WTC11 (cell line): Measurements from ENCODE around the gene AGAP1. TPM values are rescaled to one million over a fixed set of nuclear protein-coding genes. Genes with fewer than 3 reads are reported as not detected.

Experiments used
- ATAC-seq: fragments of 200-7000 bp; cut with Tn5 transposase; 2 replicates; pipeline ENCODE4 v1.10.0; 2021; ENCODE audit warnings: mild to moderate bottlenecking, moderate library complexity
- CTCF ChIA-PET: fragments of 300-600 bp; sonication (Branson Sonifier 250); formaldehyde crosslinking; loops from one replicate; lab custom pipeline; 2021; ENCODE audit warnings: antibody characterized with exemption; lab: Charles Lee
- POLR2A ChIA-PET: fragments of 350-600 bp; sonication (Branson Sonifier 250); formaldehyde crosslinking; loops from one replicate; lab custom pipeline; 2021; ENCODE audit warnings: antibody characterized with exemption; lab: Charles Lee
- DNase-seq: peaks from one replicate; pipeline ENCODE4 v3.0.0; 2021; ENCODE audit warnings: low spot score
- H3K27ac Mint-ChIP-seq: 2 replicates; pipeline ENCODE4 v1.8.0; 2021; ENCODE audit warnings: mixed read lengths
- H3K27me3 Mint-ChIP-seq: 2 replicates; pipeline ENCODE4 v1.8.0; 2021; ENCODE audit warnings: low read depth, mild to moderate bottlenecking, moderate library complexity, mixed read lengths
- H3K36me3 Mint-ChIP-seq: 2 replicates; pipeline ENCODE4 v1.8.0; 2021; ENCODE audit warnings: mixed read lengths
- H3K4me1 Mint-ChIP-seq: 2 replicates; pipeline ENCODE4 v1.8.0; 2022; ENCODE audit warnings: mixed read lengths
- H3K4me3 Mint-ChIP-seq: 2 replicates; pipeline ENCODE4 v1.8.0; 2021; ENCODE audit warnings: mild to moderate bottlenecking, moderate library complexity, mixed read lengths
- H3K9me3 Mint-ChIP-seq: 2 replicates; pipeline ENCODE4 v1.8.0; 2021; ENCODE audit warnings: mixed read lengths
- CREM ChIP-seq: sonication (generic); formaldehyde crosslinking; IDR thresholded peaks from 2 replicates; pipeline ENCODE4 v1.8.1; 2022; ENCODE audit warnings: mild to moderate bottlenecking, missing genetic modification reagents, moderate library complexity
- E2F4 ChIP-seq: sonication (generic); formaldehyde crosslinking; IDR thresholded peaks from 2 replicates; pipeline ENCODE4 v1.8.1; 2022; ENCODE audit warnings: low read depth, mild to moderate bottlenecking, moderate library complexity, missing genetic modification reagents, borderline replicate concordance
- ESRRA ChIP-seq: sonication (generic); formaldehyde crosslinking; IDR thresholded peaks from 2 replicates; pipeline ENCODE4 v1.8.1; 2022; ENCODE audit warnings: mild to moderate bottlenecking, missing genetic modification reagents, borderline replicate concordance
- ETV6 ChIP-seq: sonication (generic); formaldehyde crosslinking; IDR thresholded peaks from 2 replicates; pipeline ENCODE4 v1.8.1; 2022; ENCODE audit warnings: mild to moderate bottlenecking, missing genetic modification reagents
- FOXJ3 ChIP-seq: sonication (generic); formaldehyde crosslinking; IDR thresholded peaks from 2 replicates; pipeline ENCODE4 v1.9.0; 2021; ENCODE audit warnings: missing genetic modification reagents, mild to moderate bottlenecking, borderline replicate concordance
- GABPB1 ChIP-seq: sonication (generic); formaldehyde crosslinking; IDR thresholded peaks from 2 replicates; pipeline ENCODE4 v1.8.1; 2023; ENCODE audit warnings: mild to moderate bottlenecking, missing genetic modification reagents
- KAT7 ChIP-seq: sonication (generic); formaldehyde crosslinking; IDR thresholded peaks from 2 replicates; pipeline ENCODE4 v1.8.1; 2023; ENCODE audit warnings: missing genetic modification reagents, mild to moderate bottlenecking, borderline replicate concordance
- MAX ChIP-seq: sonication (generic); formaldehyde crosslinking; IDR thresholded peaks from 2 replicates; pipeline ENCODE4 v1.8.0; 2022; ENCODE audit warnings: mild to moderate bottlenecking, missing genetic modification reagents
- RORB ChIP-seq: fragments of 250-450 bp; sonication (Bioruptor Pico); IDR thresholded peaks from 2 replicates; pipeline ENCODE4 v1.9.0; 2021; ENCODE audit warnings: mild to moderate bottlenecking
- SOX15 ChIP-seq: fragments of 250-450 bp; sonication (Bioruptor Pico); IDR thresholded peaks from 2 replicates; pipeline ENCODE4 v1.9.0; 2021; ENCODE audit warnings: mild to moderate bottlenecking
- ZNF263 ChIP-seq: sonication (generic); formaldehyde crosslinking; IDR thresholded peaks from 2 replicates; pipeline ENCODE4 v1.8.1; 2022; ENCODE audit warnings: low read depth, mild to moderate bottlenecking, moderate library complexity, missing genetic modification reagents
- ZNF425 ChIP-seq: fragments of 250-450 bp; sonication (Bioruptor Pico); conservative IDR thresholded peaks from 2 replicates; pipeline ENCODE4 v1.9.0; 2021; ENCODE audit warnings: mild to moderate bottlenecking
- total RNA-seq: library from RNA; stranded (reverse); gene quantifications from 3 replicates; pipeline ENCODE4 v1.2.3, GENCODE V29; 2021
- TF ChIP-seq, protein P1 (sequence below): fragments of 250-450 bp; sonication (Bioruptor Pico); IDR thresholded peaks from 2 replicates; pipeline ENCODE4 v1.9.0; 2021; ENCODE audit warnings: moderate library complexity, mild to moderate bottlenecking, inconsistent platforms, borderline replicate concordance
- TF ChIP-seq, protein P2 (sequence below): sonication (generic); formaldehyde crosslinking; IDR thresholded peaks from 2 replicates; pipeline ENCODE4 v1.8.1; 2023; ENCODE audit warnings: mild to moderate bottlenecking, missing genetic modification reagents, moderate library complexity

AGAP1 gene
- total RNA-seq, 1 experiment from 2014 or later, result 49.3 TPM

DNA sequence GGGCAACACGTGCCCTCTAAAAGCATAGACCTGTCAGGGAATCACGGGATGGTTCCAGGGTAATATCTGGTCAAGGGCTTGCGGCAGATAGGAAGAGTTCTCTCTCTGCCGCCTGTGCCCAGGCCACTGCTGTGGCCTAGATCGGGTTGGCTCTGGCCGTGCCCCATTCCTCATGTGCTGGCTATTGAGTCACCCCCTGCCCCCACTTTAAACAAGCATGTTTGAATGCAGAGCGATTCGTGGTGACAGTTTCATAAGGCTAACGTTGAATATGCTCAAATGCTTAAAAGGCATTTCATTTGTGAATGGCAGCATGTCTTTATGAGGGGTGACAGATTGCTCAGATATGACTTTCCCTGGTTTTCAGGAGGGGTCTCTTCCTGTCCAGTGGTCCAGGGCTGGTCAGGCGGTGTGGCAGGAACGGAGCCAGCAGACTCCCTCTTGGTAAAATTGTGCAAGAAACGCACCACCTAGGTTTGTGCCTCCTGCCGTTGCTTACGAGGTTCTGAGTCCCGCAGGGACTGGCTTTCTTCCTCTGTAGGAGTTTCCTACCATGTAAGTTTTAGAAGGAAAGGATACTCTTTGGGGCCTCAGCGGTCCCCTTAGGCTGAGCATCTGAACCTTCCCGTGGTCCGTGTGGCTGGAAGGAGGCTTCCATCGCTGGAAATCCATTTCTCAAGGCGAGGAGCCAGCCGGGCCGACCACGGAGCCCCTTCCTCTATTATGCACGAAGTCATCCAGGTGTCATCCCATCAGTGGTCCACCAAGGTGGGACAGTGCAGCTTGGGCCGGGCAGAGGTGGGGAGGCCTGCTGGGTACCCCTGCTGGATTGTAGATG is 50.2 kb downstream of the AGAP1 start (continued):
- TF ChIP-seq ZNF425, result no peak

GRCh38 chr2:235544689-235544969 is 50.8 kb downstream of the AGAP1 start:
- ATAC-seq, result no peak
- POLR2A ChIA-PET, result no interaction called here
- TF ChIP-seq E2F4 (CRISPR knock-in tag) (no peak), ETV6 (CRISPR knock-in tag) (no peak), ZNF263 (CRISPR knock-in tag) (no peak), KAT7 (no peak), FOXJ3 (CRISPR knock-in tag) (no peak), RORB (no peak), MAX (CRISPR knock-in tag) (no peak), ESRRA (no peak)
- TF ChIP-seq, protein P1, sequence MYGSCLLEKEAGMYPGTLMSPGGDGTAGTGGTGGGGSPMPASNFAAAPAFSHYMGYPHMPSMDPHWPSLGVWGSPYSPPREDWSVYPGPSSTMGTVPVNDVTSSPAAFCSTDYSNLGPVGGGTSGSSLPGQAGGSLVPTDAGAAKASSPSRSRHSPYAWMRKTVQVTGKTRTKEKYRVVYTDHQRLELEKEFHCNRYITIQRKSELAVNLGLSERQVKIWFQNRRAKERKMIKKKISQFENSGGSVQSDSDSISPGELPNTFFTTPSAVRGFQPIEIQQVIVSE, result no peak
- TF ChIP-seq, protein P2, sequence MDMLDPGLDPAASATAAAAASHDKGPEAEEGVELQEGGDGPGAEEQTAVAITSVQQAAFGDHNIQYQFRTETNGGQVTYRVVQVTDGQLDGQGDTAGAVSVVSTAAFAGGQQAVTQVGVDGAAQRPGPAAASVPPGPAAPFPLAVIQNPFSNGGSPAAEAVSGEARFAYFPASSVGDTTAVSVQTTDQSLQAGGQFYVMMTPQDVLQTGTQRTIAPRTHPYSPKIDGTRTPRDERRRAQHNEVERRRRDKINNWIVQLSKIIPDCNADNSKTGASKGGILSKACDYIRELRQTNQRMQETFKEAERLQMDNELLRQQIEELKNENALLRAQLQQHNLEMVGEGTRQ (CRISPR knock-in tag), result no peak
- TF ChIP-seq, all 79 proteins: peak for 0
- Mint-ChIP-seq H3K27me3 (no peaks in the 10 kb centered on the region), H3K36me3 (no peaks in the 10 kb centered on the region), H3K4me3 (no peak overlapping the region), H3K4me1 (peaks cover 62% of the 10 kb centered on the region), H3K27ac (no peak overlapping the region), H3K9me3 (peaks cover 4% of the 10 kb centered on the region)
- CTCF ChIA-PET, result interaction anchor here (2.3 kb wide), 1 partner anchor 202 kb away, joined by 6 read pairs; no protein-coding TSS in a partner anchor
- DNase-seq, result no peak

- no peak for DNase-seq
- no peaks in the 10 kb centered on the region for H3K36me3 Mint-ChIP-seq
- H3K4me3 Mint-ChIP-seq, result no peak overlapping the region
- TF ChIP-seq GABPB1 (CRISPR knock-in tag) (no peak), CREM (no peak), SOX15 (no peak)
- TF ChIP-seq, protein P2 (CRISPR knock-in tag), result no peak
- POLR2A ChIA-PET, result no interaction called here
- no peak for ATAC-seq
- CTCF ChIA-PET, result interaction anchor here (1.4 to 2.3 kb wide), 2 partner anchors 31 to 201 kb away, joined by 4 to 6 read pairs; no protein-coding TSS in a partner anchor
- H3K27ac Mint-ChIP-seq, result peak overlapping the region; percentile 23; the same call in 1 of the 2 replicates
- H3K4me1 Mint-ChIP-seq, result peaks cover 61% of the 10 kb centered on the region
- peaks cover 4% of the 10 kb centered on the region for H3K9me3 Mint-ChIP-seq
- H3K27me3 Mint-ChIP-seq, result no peaks in the 10 kb centered on the region
These were observed 51.7 kb downstream of the AGAP1 start for GRCh38 chr2:235545339-235546150.
